Peyer's patch (tissue), 4 donors: ENCODE results near the gene MRPL58. TPM values are rescaled to one million over a fixed set of nuclear protein-coding genes. Genes with fewer than 3 reads are reported as not detected.
"Not testable (repeated sequence)": the region's sequence is repeated elsewhere in the genome, so short reads cannot be mapped to it uniquely, and the experiment has no call there.

Experiments
- DNase-seq, 3 donors: peaks; one replicate each; pipeline ENCODE4 v3.0.0-alpha.2; 2017 to 2019
- H3K27ac ChIP-seq, 4 donors: fragments of 200-600 bp; sonication (generic); one replicate each; pipeline ENCODE4 v1.5.1; 2016 to 2019
- H3K27me3 ChIP-seq, 2 donors: fragments of 200-600 bp; sonication (generic); one replicate each; pipeline ENCODE4 v1.5.1; 2019
- H3K36me3 ChIP-seq, 3 donors: fragments of 200-600 bp; sonication (generic); one replicate each; pipeline ENCODE4 v1.5.1; 2016 to 2019
- H3K4me1 ChIP-seq, 4 donors: fragments of 200-600 bp; sonication (generic); one replicate each; pipeline ENCODE4 v1.5.1; 2016 to 2019
- H3K4me3 ChIP-seq, 4 donors: fragments of 200-600 bp; sonication (generic); 1 replicate in 3 of 4; 2 replicates in 1 of 4; pipeline ENCODE4 v1.5.1; 2016 to 2019; ENCODE audit warnings: mild to moderate bottlenecking in 1 of 4
- H3K9me3 ChIP-seq, 4 donors: fragments of 200-600 bp; sonication (generic); one replicate each; pipeline ENCODE4 v1.5.1; 2016 to 2019; ENCODE audit warnings: mild to moderate bottlenecking in 1 of 4
- POLR2A ChIP-seq, 2 donors: fragments of 450-650 bp; IDR thresholded peaks; one replicate each; pipeline ENCODE4 v1.5.1; 2017; ENCODE audit warnings: antibody characterized with exemption in 2 of 2, mild to moderate bottlenecking in 2 of 2, moderate library complexity in 2 of 2
- total RNA-seq, 4 donors: library from RNA; depleted of rRNA; stranded (reverse); fragments of >200 nt; gene quantifications; one replicate each; pipeline ENCODE4 v1.1.0, GENCODE V29; 2016
- TF ChIP-seq, protein P1 (sequence below), 6 experiments: fragments of 450-650 bp in 4 of 6; fragments of 200-600 bp in 2 of 6; sonication (generic) in 1 of 6; IDR thresholded peaks; one replicate each; pipeline ENCODE4 v1.5.1; 2017 to 2019; ENCODE audit warnings: antibody characterized with exemption in 6 of 6, mild to moderate bottlenecking in 3 of 6, moderate library complexity in 1 of 6

MRPL58 gene
- total RNA-seq, 4 donors from 2014 or later, result 17.3 to 42.7 (median 32.2) TPM

GRCh38 chr17:75020331-75021110, 8.1 kb downstream of the MRPL58 start:
- Histone ChIP-seq H3K4me3 (no peak overlapping the region), H3K36me3 (peaks cover 0 to 53% (median 0%) of the 10 kb centered on the region in 3 donors), H3K27ac (no peak overlapping the region), H3K9me3 (no peaks in the 10 kb centered on the region), H3K4me1 (no peaks in the 10 kb centered on the region), H3K27me3 (no peaks in the 10 kb centered on the region)
- no peak for TF ChIP-seq POLR2A (IDR thresholded peaks at IDR 0.05)
- TF ChIP-seq, protein P1, sequence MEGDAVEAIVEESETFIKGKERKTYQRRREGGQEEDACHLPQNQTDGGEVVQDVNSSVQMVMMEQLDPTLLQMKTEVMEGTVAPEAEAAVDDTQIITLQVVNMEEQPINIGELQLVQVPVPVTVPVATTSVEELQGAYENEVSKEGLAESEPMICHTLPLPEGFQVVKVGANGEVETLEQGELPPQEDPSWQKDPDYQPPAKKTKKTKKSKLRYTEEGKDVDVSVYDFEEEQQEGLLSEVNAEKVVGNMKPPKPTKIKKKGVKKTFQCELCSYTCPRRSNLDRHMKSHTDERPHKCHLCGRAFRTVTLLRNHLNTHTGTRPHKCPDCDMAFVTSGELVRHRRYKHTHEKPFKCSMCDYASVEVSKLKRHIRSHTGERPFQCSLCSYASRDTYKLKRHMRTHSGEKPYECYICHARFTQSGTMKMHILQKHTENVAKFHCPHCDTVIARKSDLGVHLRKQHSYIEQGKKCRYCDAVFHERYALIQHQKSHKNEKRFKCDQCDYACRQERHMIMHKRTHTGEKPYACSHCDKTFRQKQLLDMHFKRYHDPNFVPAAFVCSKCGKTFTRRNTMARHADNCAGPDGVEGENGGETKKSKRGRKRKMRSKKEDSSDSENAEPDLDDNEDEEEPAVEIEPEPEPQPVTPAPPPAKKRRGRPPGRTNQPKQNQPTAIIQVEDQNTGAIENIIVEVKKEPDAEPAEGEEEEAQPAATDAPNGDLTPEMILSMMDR (IDR thresholded peaks at IDR 0.05), result no peak
- DNase-seq, result no peak

- H3K27me3 ChIP-seq, result no peaks in the 10 kb centered on the region
- no peaks in the 10 kb centered on the region for H3K4me1 ChIP-seq
- TF ChIP-seq, protein P1 (IDR thresholded peaks at IDR 0.05), result no peak
- TF ChIP-seq POLR2A (IDR thresholded peaks at IDR 0.05), result no peak
- H3K27ac ChIP-seq, result no peak overlapping the region
- no peaks in the 10 kb centered on the region for H3K9me3 ChIP-seq
- DNase-seq, result no peak
- peaks cover 0 to 30% (median 0%) of the 10 kb centered on the region in 3 donors for H3K36me3 ChIP-seq
- no peak overlapping the region for H3K4me3 ChIP-seq
These were observed 12.4 kb downstream of the MRPL58 start for GRCh38 chr17:75024686-75025397.

DNA sequence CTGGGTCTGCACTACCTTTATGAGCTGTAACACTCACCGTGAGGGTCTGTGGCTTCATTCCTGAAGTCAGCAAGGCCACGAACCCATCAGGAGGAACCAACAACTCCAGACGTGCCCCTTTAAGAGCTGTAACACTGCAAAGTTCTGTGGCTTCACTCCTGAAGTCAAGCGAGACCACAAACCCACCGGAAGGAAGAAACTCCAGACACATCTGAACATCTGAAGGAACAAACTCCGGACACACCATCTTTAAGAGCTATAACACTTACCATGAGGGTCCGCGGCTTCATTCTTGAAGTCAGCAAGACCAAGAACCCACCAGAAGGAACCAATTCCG, 12.9 kb downstream of the MRPL58 start:
- not testable (repeated sequence) for DNase-seq, H3K4me3 ChIP-seq, H3K27me3 ChIP-seq, H3K9me3 ChIP-seq, H3K4me1 ChIP-seq, H3K27ac ChIP-seq
- H3K36me3 ChIP-seq, result peaks cover 0 to 25% (median 0%) of the 10 kb centered on the region in 3 donors

DNA sequence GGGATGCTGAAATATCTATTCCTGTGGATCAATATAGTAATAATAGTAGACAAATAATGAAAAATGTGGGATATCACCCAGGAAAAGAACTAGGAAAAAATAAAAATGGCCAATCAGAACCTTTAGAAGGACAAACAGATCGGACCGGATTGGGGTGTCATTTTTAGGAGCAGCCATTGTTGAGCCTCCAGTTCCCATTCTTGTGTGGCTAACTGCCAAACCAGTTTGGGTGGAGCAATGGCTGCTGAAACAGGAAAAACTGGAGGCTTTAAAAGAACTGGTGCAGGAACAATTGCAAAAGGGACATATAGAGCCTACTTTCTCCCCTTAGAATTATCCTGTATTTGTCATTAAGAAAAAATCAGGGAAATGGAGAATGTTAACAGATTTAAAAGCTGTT, 14.2 kb downstream of the MRPL58 start:
- H3K4me3 ChIP-seq, DNase-seq, H3K27me3 ChIP-seq, H3K4me1 ChIP-seq, H3K27ac ChIP-seq, H3K9me3 ChIP-seq: not testable (repeated sequence)
- H3K36me3 ChIP-seq, result peaks cover 0 to 12% (median 0%) of the 10 kb centered on the region in 3 donors

- Histone ChIP-seq H3K4me3 (no peak overlapping the region), H3K36me3 (no peaks in the 10 kb centered on the region), H3K27ac (no peak overlapping the region), H3K27me3 (no peaks in the 10 kb centered on the region), H3K9me3 (no peaks in the 10 kb centered on the region), H3K4me1 (peaks cover 0 to 22% (median 5%) of the 10 kb centered on the region in 4 donors)
- TF ChIP-seq, protein P1 (IDR thresholded peaks at IDR 0.05), result no peak
- no peak for TF ChIP-seq POLR2A (IDR thresholded peaks at IDR 0.05)
- DNase-seq, result no peak
These were observed 17.7 kb downstream of the MRPL58 start for GRCh38 chr17:75030161-75030560.

- peak overlapping the region in 3 of 4 donors; percentile 28 to 89 (median 61) for H3K27ac ChIP-seq
- no peaks in the 10 kb centered on the region for H3K36me3 ChIP-seq
- peak; percentile 59 to 86 (median 78) for DNase-seq
- TF ChIP-seq, protein P1 (IDR thresholded peaks at IDR 0.05), result no peak
- no peak for TF ChIP-seq POLR2A (IDR thresholded peaks at IDR 0.05)
- H3K4me1 ChIP-seq, result peaks cover 0 to 39% (median 5%) of the 10 kb centered on the region in 4 donors
- H3K4me3 ChIP-seq, result peak overlapping the region; percentile 12 to 74 (median 24)
- H3K27me3 ChIP-seq, result no peaks in the 10 kb centered on the region
- H3K9me3 ChIP-seq, result no peaks in the 10 kb centered on the region
These were observed 19.7 kb downstream of the MRPL58 start for GRCh38 chr17:75031972-75032719.
